Hematopoietic multipotent progenitor cell treated with erythropoietin and hydrocortisone succinate and interleukin-3 and kit ligand, for 17 days (in vitro differentiated cells): ENCODE results near the gene WASF1.

ENCODE experiments used
- DNase-seq: peaks from one replicate; pipeline ENCODE4 v3.0.0-alpha.2; 2015; ENCODE audit warnings: low spot score

Gene WASF1

GRCh38 chr6:110179406-110180227 lies at the start of gene WASF1:
TSS of gene WASF1 (minus strand) at chr6:110179670. CDS start at chr6:110127601, 52,069 bp downstream.
- peak; percentile 94 for DNase-seq

- no peak for DNase-seq
Measured at GRCh38 chr6:110226261-110226660, 46.8 kb upstream of the WASF1 start.

GRCh38 chr6:110221738-110222137 lies 42.3 kb upstream of the WASF1 start:
- DNase-seq: no peak

GRCh38 chr6:110217266-110217665 lies 37.8 kb upstream of the WASF1 start:
- no peak for DNase-seq

- no peak for DNase-seq
Measured at GRCh38 chr6:110216140-110216539, 36.7 kb upstream of the WASF1 start.

GRCh38 chr6:110214338-110214737 lies 34.9 kb upstream of the WASF1 start:
- no peak for DNase-seq

GRCh38 chr6:110211753-110212152 lies 32.3 kb upstream of the WASF1 start:
- no peak for DNase-seq

- no peak for DNase-seq
Measured at GRCh38 chr6:110207652-110208051, 28.2 kb upstream of the WASF1 start.

- peak; percentile 50 for DNase-seq
Measured at GRCh38 chr6:110201151-110201884, 21.8 kb upstream of the WASF1 start.

- DNase-seq: no peak
Measured at GRCh38 chr6:110198561-110198960, 19.1 kb upstream of the WASF1 start.

GRCh38 chr6:110196874-110197273 lies 17.4 kb upstream of the WASF1 start:
- no peak for DNase-seq

- DNase-seq: no peak
Measured at GRCh38 chr6:110195639-110196038, 16.2 kb upstream of the WASF1 start.

GRCh38 chr6:110191477-110191876 lies 12.0 kb upstream of the WASF1 start:
- no peak for DNase-seq

- DNase-seq: no peak
Measured at GRCh38 chr6:110190726-110191125, 11.3 kb upstream of the WASF1 start.

- DNase-seq: no peak
Measured at GRCh38 chr6:110188791-110189190, 9.3 kb upstream of the WASF1 start.

GRCh38 chr6:110185879-110186278 lies 6.4 kb upstream of the WASF1 start:
- DNase-seq: no peak

- no peak for DNase-seq
Measured at GRCh38 chr6:110183292-110183885, 3.9 kb upstream of the WASF1 start.

- DNase-seq: peak; percentile 37
Measured at GRCh38 chr6:110181131-110182030, 1.9 kb upstream of the WASF1 start.

GRCh38 chr6:110180228-110181008 lies 948 bp upstream of the WASF1 start, which contains the start of gene CDC40:
TSS of gene CDC40 (plus strand) at chr6:110180427. CDS start at chr6:110180445, 18 bp downstream.
- DNase-seq: no peak

GRCh38 chr6:110178626-110179405 lies 654 bp downstream of the WASF1 start:
- DNase-seq: peak; percentile 72
